ENCODE results near the gene DEFB108B.
A peak's percentile ranks its signal among the peaks of the same experiment; 100 is the strongest.
"Not testable (repeated sequence)": the region's sequence is repeated elsewhere in the genome, so short reads cannot be mapped to it uniquely, and the experiment has no call there.

The DEFB108B gene

DNA sequence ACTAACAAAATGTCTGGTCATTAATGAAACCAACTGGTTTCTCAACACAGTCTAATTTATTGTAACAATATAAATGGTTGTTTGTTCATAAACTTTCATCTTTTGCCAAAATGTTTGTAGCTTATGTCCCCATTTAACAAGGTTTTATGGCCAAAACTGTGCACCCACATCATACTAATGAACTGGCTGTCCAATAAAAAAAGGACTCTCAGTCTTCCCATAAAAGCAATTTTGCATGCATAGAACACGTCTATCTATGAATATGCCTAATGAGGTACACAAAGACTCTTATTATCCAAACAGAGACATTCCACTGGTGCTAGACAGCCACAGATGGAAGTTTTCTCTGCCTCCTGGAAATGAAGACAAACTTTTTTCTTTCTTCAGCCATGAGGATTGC lies at the start of gene DEFB108B:
Gene DEFB108B (plus strand): TSS at position 390 of the 400 bp plus-strand sequence. CDS start 0 bp downstream, at position 390.
- DNase-seq: not testable (repeated sequence)

GRCh38 chr11:71786114-71786847 lies 46.7 kb upstream of the DEFB108B start:
- DNase-seq: peak; percentile 91

- DNase-seq: not testable (repeated sequence)
These were observed 46.2 kb upstream of the DEFB108B start for GRCh38 chr11:71786848-71787097.

DNA sequence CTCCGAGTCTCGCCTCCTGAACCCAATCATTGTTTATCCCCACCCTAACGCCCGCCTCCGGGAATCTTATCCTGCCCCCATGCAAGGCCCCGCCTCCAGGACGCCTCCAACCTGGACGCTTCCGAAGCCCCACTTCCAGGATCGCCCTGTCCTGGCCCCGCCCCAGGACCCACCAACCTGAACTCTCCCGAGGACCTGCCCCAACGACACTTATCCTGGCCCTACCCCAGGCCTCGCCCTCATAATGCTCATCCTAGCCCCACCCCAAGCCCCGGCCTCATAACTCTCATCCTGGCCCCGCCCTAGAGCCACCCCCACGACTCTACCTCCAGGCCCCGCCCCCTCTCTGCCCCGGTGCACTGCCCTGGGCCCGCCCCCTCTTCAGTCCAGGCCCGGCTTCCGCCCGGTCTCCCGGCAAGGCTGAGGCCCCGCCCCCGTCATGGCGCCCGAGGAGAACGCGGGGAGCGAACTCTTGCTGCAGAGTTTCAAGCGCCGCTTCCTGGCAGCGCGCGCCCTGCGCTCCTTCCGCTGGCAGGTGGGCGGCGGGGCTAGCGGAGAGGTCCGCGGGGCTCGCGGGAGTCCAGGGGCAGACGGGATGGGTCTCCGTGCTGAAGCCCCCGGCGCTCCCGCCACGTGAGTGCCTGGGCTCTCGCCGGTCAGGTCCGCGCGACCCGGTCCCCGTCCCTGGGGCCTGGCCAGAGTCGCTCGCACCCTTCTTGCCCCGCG lies 45.7 kb upstream of the DEFB108B start:
- DNase-seq: peak; percentile 98

- not testable (repeated sequence) for DNase-seq
These were observed 45.1 kb upstream of the DEFB108B start for GRCh38 chr11:71787824-71788454.

- DNase-seq: not testable (repeated sequence)
These were observed 43.4 kb upstream of the DEFB108B start for GRCh38 chr11:71789444-71790196.

- not testable (repeated sequence) for DNase-seq
These were observed 41.9 kb upstream of the DEFB108B start for GRCh38 chr11:71791111-71791510.

DNA sequence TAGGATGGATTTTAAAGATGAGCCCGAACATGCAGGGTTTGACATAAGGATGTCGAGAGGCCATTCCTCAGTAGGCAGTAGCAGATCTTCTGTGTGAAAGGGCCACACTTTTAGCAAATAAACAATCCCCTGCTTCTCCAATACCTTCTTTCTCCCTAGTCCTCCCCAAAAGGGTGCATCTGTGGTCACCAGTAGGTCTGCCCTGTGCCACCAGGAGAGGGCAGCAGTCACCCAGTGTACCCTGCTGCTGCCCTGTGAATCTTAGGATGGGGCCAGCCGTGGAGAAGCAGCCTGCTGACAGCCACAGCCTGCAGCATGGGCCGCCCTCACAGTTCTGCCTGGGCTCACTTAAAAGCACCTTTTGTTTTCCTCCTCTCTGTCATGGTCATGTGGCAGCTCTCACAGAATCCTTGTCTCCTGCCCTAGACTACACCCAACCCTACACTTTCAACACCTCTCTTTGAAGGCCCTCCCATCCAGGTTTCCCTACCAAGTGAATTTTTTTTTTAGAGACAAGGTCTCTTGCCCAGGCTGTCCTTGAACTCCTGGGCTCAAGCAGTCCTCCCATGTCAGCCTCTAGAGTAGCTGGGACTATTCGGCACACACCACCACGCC lies 40.3 kb upstream of the DEFB108B start:
- not testable (repeated sequence) for DNase-seq

- DNase-seq: not testable (repeated sequence)
These were observed 38.5 kb upstream of the DEFB108B start for GRCh38 chr11:71794386-71795040.

- not testable (repeated sequence) for DNase-seq
These were observed 37.8 kb upstream of the DEFB108B start for GRCh38 chr11:71795236-71795635.

GRCh38 chr11:71796016-71796415 lies 37.0 kb upstream of the DEFB108B start:
- DNase-seq: not testable (repeated sequence)

GRCh38 chr11:71796781-71797180 lies 36.2 kb upstream of the DEFB108B start:
- not testable (repeated sequence) for DNase-seq

DNA sequence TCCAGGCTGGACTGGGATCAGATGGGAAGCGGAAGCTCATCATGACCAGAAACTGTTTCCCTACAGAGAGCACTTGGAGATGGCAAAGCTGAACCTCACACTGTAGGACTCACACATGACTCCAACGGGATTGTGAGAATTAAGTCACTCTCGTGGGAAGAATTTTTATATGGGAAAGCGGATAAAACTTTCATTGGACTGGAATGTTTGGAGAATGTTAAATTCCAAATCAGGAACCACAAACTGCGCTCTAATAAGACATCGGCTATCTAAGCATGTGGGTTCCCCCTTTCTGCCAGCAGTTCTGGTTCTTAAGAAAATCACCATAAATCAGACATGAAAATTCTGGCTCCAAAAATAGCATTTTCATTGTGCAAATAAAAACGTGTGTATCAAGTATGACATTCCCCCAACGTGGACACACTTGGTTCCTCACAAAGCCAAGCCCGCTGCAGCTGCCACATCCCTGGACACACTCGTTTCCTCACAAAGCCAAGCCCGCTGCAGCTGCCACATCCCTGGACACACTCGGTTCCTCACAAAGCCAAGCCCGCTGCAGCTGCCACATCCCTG lies 33.4 kb upstream of the DEFB108B start:
- DNase-seq: not testable (repeated sequence)

GRCh38 chr11:71800335-71800953 lies 32.6 kb upstream of the DEFB108B start:
- DNase-seq: peak; percentile 81

DNA sequence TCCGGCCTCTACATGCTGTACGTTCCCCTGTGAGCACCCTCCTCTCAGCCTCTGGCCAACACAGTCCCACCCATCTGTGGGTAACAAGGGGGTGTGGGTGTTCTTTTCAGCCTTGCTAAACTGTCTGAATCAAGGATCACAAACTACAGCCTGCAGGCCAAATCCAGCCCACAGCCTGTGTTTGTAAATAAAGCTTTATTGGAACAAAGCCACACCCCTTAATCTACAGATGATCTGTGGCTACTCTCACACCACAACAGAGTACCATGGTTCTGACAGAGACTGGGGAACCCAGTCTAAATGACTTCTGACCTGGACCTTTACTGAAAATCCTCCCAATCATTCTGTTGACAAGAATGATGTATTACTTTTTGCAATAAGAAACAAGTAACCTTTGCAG lies 32.0 kb upstream of the DEFB108B start:
- not testable (repeated sequence) for DNase-seq

DNA sequence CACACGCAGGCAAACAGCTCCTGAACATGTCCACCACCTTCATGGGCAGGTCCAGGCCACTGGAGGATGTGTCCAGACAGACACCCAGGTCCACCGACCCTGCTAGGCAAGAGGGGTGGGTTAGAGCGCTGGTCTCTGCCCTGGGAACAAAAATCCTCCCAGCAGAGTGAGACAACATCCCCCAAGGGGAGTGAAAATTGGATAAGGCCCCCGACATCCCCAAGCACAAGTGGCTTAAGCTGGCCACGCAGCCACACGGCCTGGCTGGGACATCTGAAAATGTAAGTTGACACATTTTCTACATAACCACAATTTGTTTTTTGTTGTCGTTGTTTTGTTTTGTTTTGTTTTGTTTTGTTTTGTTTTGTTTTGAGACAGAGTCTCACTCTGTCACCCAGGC lies 30.1 kb upstream of the DEFB108B start:
- DNase-seq: not testable (repeated sequence)

GRCh38 chr11:71804158-71804947 lies 28.6 kb upstream of the DEFB108B start:
- not testable (repeated sequence) for DNase-seq

DNA sequence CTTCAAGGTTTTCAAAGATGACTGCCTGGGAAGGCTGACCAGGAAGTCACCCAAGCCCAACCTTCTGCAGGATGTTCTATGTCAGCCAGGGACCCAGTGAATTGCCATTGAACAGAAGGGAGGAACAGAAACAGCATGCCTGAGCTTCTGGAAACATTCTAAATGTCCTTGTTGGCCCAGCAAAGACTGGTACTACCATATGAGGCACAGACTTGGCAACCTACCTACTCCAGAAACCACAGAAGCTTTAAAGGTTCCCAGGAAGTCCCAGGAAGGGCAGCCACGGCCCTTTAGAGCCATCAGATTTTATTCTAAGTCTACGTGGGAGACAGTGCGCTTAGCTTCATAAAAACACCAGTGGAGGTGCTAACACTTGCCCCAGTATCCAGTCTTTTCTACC lies 20.5 kb upstream of the DEFB108B start:
- DNase-seq: not testable (repeated sequence)

- DNase-seq: peak; percentile 83
These were observed 19.3 kb upstream of the DEFB108B start for GRCh38 chr11:71813481-71814355.

Data from right forelimb (tissue), 1 donor.